BE2C (cell line): ENCODE measurements around the gene HOXA13.

Experiments used
- DNase-seq: peaks from one replicate; pipeline ENCODE4 v3.0.0-alpha.2; 2020
- H3K27me3 ChIP-seq: fragments of 250-450 bp; sonication (Bioruptor Pico); 2 replicates; pipeline ENCODE4 v1.5.1; 2020; ENCODE audit warnings: mild to moderate bottlenecking
- H3K36me3 ChIP-seq: fragments of 250-450 bp; sonication (Bioruptor Pico); 2 replicates; pipeline ENCODE4 v1.5.1; 2020; ENCODE audit warnings: mild to moderate bottlenecking
- H3K4me1 ChIP-seq: fragments of 250-450 bp; sonication (Bioruptor Pico); 2 replicates; pipeline ENCODE4 v1.5.1; 2020
- H3K4me3 ChIP-seq: 2 replicates; pipeline ENCODE4 v1.5.1; 2011; ENCODE audit warnings: low read depth, low read length
- H3K9me3 ChIP-seq: fragments of 250-450 bp; sonication (Bioruptor Pico); 2 replicates; pipeline ENCODE4 v1.5.1; 2020
- TF ChIP-seq, protein P1 (sequence below): IDR thresholded peaks from 2 replicates; pipeline ENCODE4 v1.5.1; 2012; ENCODE audit warnings: mild to moderate bottlenecking, low read depth, low read length

HOXA13 gene

DNA sequence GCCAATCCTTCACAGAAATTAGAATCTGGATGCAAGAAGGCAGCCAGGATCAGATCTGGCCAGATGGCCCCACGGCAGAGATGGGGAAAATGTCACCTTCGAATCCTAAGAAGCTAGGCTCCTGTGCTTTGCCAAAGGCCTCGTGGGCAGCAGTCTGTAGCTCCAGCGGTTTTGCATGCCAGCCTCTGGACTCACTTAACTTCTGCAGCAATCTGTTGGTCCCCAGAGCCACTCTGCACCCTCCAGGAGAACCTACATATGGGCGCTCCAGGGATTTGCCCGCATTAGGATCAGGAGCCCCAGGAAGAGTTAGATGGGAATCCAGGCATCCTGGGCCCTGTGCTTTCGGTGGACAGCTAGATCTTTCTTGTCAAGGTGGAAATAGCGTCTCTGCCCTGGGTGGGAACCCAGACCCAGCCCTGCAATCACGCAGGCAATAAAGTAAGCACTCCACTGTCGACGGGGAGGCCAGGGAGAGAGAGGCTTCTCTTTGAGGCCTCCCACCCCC lies 10.1 kb upstream of the HOXA13 start:
- Histone ChIP-seq H3K27me3 (peaks cover 95% of the 10 kb centered on the region), H3K9me3 (no peaks in the 10 kb centered on the region), H3K4me1 (no peaks in the 10 kb centered on the region), H3K36me3 (no peaks in the 10 kb centered on the region), H3K4me3 (no peak overlapping the region)
- no peak for DNase-seq
- TF ChIP-seq, protein P1, sequence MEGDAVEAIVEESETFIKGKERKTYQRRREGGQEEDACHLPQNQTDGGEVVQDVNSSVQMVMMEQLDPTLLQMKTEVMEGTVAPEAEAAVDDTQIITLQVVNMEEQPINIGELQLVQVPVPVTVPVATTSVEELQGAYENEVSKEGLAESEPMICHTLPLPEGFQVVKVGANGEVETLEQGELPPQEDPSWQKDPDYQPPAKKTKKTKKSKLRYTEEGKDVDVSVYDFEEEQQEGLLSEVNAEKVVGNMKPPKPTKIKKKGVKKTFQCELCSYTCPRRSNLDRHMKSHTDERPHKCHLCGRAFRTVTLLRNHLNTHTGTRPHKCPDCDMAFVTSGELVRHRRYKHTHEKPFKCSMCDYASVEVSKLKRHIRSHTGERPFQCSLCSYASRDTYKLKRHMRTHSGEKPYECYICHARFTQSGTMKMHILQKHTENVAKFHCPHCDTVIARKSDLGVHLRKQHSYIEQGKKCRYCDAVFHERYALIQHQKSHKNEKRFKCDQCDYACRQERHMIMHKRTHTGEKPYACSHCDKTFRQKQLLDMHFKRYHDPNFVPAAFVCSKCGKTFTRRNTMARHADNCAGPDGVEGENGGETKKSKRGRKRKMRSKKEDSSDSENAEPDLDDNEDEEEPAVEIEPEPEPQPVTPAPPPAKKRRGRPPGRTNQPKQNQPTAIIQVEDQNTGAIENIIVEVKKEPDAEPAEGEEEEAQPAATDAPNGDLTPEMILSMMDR: no peak

DNA sequence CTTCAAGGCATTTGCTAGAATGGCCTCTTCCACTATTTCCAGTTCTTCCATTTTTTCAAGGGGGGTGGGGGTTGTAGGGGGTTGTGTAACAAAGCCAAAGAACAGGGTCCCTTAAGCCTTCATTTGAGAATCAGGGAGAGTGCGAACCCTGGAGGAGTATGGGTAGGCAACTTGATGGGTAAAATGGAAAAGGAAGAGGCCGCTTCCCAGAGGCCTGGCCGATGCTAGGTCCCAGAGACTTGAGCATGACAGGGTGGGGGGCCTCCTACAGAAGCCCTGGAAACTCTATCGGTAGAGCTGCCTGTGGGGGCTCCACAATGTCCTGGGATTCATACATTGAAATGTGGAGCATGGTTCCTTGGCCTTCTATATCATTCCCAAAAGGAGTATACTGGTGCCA lies 9.1 kb upstream of the HOXA13 start:
- H3K36me3 ChIP-seq: no peaks in the 10 kb centered on the region
- no peak overlapping the region for H3K4me3 ChIP-seq
- H3K27me3 ChIP-seq: peaks cover 95% of the 10 kb centered on the region
- TF ChIP-seq, protein P1: no peak
- H3K9me3 ChIP-seq: no peaks in the 10 kb centered on the region
- H3K4me1 ChIP-seq: no peaks in the 10 kb centered on the region
- no peak for DNase-seq

DNA sequence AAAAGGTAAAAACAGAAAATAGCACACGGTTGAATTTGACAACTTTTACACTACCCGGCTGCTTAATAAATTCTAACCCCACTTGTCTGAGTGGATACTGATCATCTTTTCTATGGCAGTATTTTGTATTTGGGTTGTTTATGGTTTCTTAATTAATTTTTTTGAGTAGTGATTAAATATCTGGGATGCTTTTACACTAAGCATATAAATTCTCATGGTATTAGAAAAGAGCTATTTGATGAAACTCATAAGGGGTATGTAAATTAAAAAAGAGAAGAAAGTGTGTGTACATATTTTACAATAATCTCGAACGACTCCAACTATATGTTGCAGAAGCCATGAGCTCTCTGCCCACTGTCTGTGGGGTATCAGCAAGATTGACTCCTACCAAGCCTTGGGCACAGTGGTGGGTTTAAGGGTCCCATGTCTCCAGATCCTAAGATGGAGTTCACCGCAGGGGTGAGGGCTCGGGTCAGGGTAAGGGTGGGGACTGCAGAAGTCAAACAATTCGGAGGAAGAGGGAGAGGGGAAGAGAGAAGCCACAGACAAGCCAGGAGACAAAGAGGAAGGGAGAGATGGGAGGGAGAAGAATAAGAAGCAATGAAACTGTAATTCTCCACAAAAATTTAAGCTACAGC lies 7.6 kb upstream of the HOXA13 start:
- TF ChIP-seq, protein P1: no peak
- H3K27me3 ChIP-seq: peaks cover 94% of the 10 kb centered on the region
- no peaks in the 10 kb centered on the region for H3K36me3 ChIP-seq
- H3K9me3 ChIP-seq: no peaks in the 10 kb centered on the region
- no peaks in the 10 kb centered on the region for H3K4me1 ChIP-seq
- H3K4me3 ChIP-seq: no peak overlapping the region
- no peak for DNase-seq

DNA sequence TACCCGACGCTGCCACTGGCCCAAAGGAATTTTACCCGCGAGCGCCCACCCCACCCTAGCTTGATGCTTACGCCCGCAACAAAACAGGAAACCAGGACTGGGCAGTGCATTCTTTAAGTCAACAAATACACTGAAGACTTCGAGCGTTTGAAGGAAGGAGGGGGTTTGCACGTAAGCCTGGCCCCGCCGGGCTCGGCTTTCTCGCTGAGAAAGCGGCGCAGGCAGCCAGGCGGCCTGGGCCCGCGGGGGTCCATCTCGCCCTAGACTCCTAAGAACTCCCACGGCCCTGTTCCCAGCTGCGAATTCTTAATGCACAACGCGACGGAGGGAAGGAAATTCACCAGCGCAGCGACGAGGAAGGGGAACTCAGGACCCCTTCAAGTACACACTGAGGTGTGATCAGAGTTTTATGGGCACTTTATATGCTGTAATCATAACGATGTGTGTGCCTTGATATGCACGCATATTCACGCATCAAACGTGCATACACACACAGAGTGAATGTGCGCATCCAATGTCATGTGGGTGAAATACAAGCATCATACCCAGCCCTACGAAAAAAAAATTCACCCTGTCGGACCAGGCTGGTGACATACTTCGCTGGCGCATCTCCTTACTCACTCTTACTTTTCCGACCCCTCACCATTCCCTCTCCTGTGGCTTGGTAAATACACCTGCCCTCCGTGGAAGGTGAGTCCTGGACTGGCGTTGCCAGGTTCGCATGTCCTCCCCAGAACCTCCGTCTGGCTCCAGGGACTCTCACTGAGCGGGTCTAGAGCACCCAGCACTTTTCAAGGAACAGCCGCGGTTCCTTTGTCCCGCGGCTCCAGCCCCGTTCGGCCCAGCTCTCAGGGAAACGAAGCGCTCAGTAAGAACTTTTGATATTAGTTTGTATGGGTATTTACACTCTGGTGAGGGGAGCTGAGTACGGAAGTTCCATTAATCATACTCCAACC lies 5.7 kb upstream of the HOXA13 start:
- Histone ChIP-seq H3K4me1 (no peaks in the 10 kb centered on the region), H3K4me3 (no peak overlapping the region), H3K27me3 (peaks cover 94% of the 10 kb centered on the region), H3K36me3 (no peaks in the 10 kb centered on the region), H3K9me3 (no peaks in the 10 kb centered on the region)
- TF ChIP-seq, protein P1: no peak
- no peak for DNase-seq

DNA sequence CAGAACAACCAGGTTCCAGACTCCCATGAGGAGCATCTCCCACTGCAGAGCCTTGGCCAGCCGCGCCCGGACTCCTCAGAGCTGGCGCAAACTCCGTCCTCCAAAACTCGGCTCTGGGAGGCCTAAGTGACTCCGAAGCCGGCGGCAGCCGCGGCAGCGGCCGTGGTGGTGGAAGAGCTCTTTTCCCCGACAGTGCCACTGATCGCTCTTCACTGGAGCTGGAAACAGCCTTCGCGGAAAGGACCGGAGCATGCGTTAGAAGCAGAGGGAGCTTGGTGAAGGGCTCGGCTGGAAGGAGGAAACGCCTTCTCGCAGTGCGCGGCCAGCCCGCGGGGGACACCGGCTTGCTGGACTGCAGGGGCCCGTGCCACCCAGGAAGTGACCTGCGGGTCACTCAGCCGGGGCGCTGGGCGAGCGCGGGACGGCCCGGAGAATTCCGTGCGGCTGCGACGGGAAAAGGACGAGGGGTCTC lies 5.0 kb upstream of the HOXA13 start:
- DNase-seq: no peak

More for the DNA sequence above, 5.0 kb upstream of the HOXA13 start:
- Histone ChIP-seq H3K4me1 (no peaks in the 10 kb centered on the region), H3K9me3 (no peaks in the 10 kb centered on the region), H3K36me3 (no peaks in the 10 kb centered on the region), H3K4me3 (no peak overlapping the region), H3K27me3 (peaks cover 94% of the 10 kb centered on the region)
- TF ChIP-seq, protein P1: no peak
